Stimulated activated CD4-positive, alpha-beta T cell treated with anti-CD3 and anti-CD28 coated beads, Interleukin-12 subunit alpha, Interleukin-12 subunit beta, amount 100 ng/mL, for 24 hours (primary cell): ENCODE data around the gene EID3.
"Not testable (repeated sequence)": the region's sequence is repeated elsewhere in the genome, so short reads cannot be mapped to it uniquely, and the experiment has no call there.

Source experiments
- DNase-seq, 2 experiments: peaks; one replicate each; pipeline ENCODE4 v3.0.0-alpha.2; 2020; ENCODE audit warnings: low read depth in 2 of 2

The EID3 gene

DNA sequence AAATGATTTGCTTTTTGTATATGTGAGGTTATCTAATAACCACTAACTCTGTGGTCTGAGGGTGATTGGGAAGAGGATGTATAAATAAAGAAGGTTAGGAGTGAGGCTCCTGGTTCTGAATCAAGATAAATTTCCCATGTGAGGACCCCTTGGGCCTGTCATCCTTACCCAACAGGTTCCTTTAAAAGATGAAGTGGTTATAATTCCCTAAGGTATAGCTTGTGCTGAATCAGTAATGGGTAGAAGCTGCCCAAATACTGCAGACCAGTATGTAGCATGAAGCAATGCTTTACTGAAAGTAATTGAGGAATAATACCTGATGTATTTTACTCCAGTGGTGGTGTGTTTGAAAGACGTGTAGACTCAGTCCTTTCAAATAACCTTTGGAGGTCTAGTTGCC lies 8.7 kb downstream of the EID3 start:
- no peak for DNase-seq

- no peak for DNase-seq
Measured at GRCh38 chr12:104312654-104313053, 9.1 kb downstream of the EID3 start.

DNA sequence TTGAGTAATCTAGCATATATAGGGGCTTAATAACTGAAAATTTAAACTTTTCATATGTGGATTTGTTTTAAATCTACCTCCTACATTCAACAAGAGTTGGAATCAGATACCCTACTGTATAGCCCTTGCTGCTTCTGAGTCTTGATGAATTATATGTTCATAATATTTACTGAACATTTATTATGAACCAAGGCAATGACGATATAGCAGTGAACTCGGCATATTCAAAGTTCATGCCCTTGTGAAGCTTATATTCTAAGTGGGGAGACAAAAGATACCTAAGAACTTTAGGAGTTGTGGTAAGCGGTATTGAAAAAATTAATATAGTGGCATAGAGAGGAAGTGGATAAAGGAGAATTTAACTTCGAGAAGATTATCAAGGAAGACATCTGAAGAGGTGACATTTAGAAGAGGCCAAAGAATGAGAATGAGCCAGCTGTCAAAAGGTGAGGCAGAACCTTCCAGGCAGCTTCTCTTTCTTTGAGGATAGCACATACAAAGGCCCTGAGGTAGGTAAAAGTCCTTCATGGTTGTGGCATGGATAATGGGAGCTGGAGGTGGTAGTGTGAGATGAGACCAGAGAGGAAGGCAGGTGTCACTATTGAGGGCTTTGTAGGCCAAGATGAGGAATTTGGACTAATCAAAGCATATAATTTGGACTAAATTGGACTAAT lies 10.2 kb downstream of the EID3 start:
- DNase-seq: no peak

DNA sequence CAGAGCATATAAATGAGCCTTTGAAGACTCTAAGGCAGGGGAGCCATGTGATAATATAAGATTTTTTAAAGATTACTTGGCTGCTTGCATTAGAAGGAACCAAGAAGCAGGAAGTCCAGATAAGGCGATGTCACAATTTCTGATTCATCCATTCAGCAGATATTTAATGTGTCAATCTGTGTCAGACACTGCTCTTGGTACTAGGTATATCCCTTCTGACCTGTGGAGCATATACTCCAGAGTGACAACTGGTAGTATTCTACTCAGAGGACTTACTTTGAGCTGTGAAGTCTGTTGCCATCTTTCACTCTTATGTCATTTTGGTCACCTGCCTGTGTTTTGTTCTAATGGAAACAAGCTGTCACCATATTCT lies 10.7 kb downstream of the EID3 start:
- DNase-seq: no peak

GRCh38 chr12:104315326-104316224 lies 12.0 kb downstream of the EID3 start:
- no peak for DNase-seq

GRCh38 chr12:104316936-104317335 lies 13.4 kb downstream of the EID3 start:
- DNase-seq: no peak

DNA sequence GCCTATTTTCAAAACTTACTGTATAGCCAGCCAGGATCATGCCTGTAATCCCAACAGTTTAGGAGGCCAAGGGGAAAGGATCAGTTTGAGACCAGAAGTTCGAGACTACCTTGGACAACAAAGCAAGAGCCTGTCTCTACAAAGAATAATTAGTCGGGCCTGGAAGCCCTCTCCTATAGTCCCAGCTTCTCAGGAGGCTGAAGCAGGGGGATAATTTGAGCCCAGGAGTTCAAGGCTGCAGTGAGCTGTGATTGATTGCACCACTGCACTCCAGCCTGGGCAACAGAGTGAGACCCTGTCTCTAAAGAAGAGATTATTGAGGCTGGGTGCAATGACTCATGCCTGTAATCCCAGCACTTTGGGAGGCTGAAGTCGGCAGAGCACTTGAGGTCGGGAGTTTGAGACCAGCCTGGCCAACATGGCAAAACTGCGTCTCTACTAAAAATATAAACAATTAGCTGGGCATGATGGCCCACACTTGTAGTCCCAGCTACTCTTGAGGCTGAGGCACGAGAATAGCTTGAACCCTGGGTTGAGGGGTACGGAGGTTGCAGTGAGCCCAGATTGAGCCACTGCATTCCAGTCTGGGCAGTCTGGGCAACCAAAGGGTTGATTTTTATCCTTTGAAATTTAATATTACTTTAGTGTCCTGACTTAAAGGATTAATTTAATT lies 14.1 kb downstream of the EID3 start:
- no peak for DNase-seq

GRCh38 chr12:104319028-104319427 lies 15.5 kb downstream of the EID3 start:
- DNase-seq: no peak

DNA sequence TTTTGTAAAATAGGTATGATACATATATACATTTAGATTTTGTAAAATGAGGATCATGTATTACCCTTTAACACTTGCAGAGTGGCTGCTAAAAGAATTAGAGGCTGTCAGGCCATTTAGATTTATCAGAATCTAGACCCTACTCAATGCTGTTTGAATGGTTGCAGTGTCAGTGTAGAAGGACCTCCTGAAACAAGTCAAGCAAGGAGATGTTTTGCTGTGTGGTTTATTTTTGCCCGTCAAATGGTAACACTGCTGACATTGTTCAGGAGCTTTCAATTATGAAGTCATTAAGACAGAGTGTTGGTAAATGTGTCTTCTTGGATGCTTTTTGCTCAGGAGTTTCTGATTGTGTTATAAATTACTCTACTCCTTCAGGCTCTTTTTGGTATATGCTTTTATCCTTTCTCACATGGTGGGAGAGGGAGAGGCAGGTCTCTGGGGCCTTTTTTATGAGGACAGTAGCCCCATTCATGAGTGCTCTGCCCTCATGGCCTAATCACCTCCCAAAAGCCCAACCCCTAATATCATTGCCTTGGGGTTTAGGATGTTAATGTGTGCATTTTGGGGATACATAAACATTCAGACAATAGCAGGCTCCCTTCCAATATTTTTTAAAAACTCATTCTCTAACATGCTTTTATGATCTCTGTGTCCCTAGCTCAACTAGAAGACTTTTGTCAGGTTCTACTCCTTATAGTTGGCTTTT lies 16.5 kb downstream of the EID3 start:
- DNase-seq: no peak

DNA sequence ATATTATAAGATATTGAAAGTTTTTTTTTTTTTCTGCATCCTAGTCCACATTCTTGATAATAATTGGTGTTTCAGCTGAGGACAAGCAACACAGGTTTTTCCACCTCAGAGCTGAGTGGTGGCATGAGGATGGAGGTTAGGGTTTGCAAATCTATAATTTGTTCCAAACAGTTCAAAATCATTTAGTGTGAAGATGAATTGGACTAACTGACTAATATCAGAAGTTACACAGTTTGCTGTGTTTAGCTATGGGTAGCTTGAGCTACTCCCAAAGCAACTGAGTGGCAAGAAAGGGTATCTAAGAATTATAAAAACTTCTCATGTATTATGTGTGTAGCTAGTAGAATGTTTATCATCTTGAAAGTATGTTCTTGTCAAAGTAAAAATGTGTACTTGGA lies 17.1 kb downstream of the EID3 start:
- DNase-seq: no peak

DNA sequence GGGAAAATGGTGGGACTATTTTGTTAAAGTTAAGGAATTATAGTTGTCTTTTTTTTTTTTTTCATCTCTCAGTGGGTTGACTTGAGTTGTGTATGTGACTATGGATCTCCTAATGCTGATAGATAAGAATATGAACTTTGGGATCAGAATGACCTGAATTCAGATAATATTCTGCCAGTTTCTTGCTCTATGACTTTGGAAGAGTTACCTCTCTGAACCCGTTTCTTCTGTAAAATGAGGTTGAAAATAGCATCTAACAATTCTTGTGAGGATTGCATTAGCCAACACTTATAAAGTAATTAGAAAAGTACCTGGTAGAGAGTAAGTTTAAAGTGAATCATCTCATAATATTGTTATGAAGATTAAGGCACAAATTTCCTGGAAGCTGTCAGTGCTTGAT lies 18.4 kb downstream of the EID3 start:
- no peak for DNase-seq

GRCh38 chr12:104322533-104322932 lies 19.0 kb downstream of the EID3 start:
- DNase-seq: not testable (repeated sequence)

DNA sequence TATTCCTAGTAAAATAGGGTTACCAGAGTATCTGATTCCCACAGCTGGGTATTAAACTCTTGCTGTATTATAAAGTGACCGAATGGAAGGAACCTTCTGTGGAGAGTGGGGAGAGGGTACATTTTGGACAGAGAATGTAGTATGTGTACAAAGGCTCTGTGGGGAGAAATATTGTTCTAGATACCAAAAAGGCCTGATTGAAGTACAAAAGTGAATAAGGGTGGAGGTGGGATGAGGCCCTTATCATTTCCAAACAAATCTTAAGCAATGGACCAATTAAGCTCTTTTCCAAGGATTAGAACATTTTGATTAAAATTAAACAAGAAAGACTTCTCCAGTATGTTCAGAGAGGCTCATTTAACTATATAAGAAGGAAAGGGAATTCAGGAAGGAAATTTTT lies 20.4 kb downstream of the EID3 start:
- no peak for DNase-seq

DNA sequence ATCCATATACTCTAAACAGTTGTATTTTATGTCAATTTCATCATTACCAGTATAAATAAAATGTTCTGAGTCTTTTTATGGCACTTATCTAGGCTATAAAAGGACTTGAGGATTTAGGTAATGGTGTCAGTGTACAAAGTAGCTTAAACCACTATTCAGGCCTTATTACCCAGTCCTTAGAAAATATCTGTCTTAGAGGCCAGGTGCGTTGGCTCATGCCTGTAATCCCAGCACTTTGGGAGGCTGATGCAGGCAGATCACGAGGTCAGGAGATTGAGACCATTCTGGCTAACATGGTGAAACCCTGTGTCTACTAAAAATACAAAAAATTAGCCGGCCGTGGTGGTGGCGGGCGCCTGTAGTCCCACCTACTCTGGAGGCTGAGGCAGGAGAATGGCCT lies 24.7 kb downstream of the EID3 start:
- not testable (repeated sequence) for DNase-seq

GRCh38 chr12:104328790-104329189 lies 25.3 kb downstream of the EID3 start:
- no peak for DNase-seq

GRCh38 chr12:104329707-104330532 lies 26.4 kb downstream of the EID3 start:
- no peak for DNase-seq

DNA sequence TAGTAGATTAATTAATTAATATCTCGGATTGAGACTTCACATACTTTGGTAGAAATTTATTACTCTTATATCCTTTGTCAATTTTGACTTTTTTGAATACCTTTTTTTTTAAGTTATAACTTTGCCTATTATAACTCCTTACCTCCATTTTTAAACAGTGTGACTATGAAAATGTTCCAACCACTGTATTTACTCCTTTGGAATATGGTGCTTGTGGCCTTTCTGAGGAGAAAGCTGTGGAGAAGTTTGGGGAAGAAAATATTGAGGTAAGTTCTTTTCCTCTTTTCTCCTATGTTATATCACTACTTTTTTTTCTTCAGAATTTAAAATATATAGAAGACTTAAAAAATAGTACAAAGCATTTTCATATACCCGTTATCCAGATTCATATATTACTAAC lies 27.8 kb downstream of the EID3 start:
- no peak for DNase-seq

GRCh38 chr12:104332273-104332672 lies 28.7 kb downstream of the EID3 start:
- DNase-seq: not testable (repeated sequence)

GRCh38 chr12:104333692-104334255 lies 30.2 kb downstream of the EID3 start:
- no peak for DNase-seq

- no peak for DNase-seq
Measured at GRCh38 chr12:104334581-104334980, 31.0 kb downstream of the EID3 start.

DNA sequence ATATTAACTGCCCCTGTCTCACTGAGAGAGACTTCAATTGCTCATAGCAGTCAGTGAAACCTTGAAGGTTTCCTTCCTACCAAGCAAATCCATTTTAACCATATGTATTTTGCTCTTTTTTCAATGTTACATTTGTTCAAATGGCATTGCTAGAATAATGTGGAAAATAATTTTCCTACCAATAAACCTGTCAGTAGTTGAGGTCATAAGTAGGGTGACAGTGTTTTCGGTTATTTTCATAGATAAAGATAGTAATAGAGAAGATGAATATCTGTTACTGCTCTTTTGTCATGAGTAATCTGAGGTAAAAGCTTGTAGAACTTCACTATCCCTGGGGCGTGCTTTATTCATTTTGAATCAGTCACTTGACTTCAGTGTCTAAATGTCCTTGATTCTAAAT lies 32.6 kb downstream of the EID3 start:
- DNase-seq: no peak
